Amniotic stem cell (primary cell): Measurements from ENCODE around the gene SH3BP4.
"Not testable (repeated sequence)": the region's sequence is repeated elsewhere in the genome, so short reads cannot be mapped to it uniquely, and the experiment has no call there.

Experiments
- DNase-seq: peaks from one replicate; lab custom pipeline; 2025; lab: John Stamatoyannopoulos, UW

The SH3BP4 gene

DNA sequence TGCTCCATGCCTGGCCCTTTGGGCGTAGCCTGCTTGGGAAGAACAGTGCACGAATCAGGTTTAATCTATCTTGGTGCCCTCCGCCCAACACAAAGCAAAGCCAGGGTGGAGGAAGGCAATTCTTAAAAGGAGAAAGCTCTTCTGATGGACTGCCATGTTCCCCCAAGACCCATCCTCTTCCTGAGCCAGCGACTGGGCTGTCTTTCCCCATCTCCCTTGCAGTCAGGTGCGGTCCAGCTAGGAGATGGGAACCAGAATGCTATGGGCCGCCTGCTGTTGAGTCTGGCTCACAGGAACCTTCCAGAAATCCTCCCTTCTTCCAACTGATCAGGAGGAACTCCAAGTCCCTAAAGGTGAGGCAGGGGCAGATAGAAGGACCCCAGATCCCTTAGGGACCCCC is 105.0 kb downstream of the SH3BP4 start:
- DNase-seq: no peak

DNA sequence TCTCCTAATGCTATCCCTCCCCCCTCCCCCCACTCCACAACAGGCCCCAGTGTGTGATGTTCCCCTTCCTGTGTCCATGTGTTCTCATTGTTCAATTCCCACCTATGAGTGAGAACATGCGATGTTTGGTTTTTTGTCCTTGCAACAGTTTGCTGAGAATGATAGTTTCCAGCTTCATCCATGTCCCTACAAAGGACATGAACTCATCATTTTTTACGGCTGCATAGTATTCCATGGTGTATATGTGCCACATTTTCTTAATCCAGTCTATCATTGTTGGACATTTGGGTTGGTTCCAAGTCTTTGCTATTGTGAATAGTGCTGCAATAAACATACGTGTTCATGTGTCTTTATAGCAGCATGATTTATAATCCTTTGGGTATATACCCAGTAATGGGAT is 105.8 kb downstream of the SH3BP4 start:
- not testable (repeated sequence) for DNase-seq

GRCh38 chr2:235059161-235059560 is 107.3 kb downstream of the SH3BP4 start:
- DNase-seq: no peak

DNA sequence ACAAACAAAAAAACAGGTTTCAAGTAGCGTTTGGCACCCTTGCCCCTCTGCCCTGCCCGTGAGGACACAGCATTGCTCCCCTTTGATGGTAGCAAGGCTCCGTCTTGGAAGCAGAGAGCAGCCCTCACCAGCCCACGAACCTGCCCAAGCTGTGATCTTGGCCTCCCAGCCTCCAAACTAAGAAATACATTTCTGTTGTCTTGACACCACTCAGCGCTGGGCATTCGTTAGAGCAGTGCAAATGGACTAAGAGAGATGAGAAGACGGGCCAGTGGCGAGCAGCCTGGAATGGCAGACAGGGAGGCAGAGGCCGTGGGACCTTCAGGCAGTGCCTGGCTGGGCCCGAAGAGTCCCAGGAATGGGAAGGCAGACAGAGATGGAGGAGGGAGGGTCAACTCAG is 109.8 kb downstream of the SH3BP4 start:
- no peak for DNase-seq

GRCh38 chr2:235063471-235063961 is 111.7 kb downstream of the SH3BP4 start:
- DNase-seq: no peak

DNA sequence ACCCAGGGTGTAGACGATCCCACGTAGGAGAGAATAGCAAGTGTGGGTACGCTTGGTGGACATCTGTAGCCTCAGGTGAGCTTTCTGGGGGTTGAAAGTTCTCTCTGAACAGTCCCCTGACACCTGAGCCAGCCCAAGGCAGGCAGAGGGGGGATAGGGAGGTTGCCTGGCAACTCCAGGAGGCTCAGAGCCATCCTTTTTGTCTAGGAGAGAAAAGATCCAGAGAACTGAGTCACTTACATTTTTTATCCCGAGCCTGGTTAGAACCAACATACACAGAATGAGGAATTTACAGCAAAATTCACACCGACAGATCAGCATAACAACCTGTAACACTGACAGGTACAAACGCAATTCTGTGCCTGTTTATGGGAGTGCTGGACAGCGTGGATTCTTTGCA is 113.2 kb downstream of the SH3BP4 start:
- no peak for DNase-seq

GRCh38 chr2:235066490-235066889 is 114.7 kb downstream of the SH3BP4 start:
- no peak for DNase-seq

DNA sequence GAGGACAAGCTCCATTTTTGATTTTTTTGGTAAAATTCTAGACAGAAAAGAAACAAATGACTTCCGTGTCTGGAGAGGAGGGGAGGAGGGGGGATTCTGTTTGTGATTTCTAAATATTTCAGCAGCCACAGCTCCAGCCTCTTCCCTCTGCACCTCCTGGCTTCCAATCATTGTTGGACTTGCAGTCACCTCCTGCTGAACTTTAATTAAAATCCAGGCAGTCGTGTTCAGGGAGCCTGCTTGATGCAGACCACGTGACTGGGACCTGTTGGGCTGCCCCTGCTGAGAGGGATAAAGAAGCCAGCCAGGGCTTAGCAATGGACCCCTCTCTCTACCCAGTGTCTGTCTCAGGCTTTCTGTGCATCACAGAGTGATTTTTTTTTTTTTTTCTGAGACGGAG is 115.1 kb downstream of the SH3BP4 start:
- DNase-seq: no peak

DNA sequence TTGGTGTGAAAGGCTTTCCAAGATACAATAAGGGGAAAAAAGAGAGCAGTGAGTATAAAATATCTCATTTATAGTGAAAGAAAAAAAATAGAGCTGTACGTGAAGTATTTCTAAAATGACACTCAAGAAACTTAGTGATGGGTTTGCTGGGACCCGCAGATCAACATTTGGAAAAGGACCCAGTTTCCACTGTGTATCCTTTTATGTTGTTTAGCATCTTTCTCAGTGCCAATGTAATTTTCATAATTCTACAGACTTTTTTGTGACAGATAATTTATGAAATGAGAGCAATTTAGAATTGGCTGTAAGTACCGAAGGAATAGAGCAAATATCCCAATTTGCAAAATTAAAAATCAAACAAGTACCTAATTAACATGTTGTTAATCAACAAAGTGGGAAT is 116.9 kb downstream of the SH3BP4 start:
- no peak for DNase-seq

DNA sequence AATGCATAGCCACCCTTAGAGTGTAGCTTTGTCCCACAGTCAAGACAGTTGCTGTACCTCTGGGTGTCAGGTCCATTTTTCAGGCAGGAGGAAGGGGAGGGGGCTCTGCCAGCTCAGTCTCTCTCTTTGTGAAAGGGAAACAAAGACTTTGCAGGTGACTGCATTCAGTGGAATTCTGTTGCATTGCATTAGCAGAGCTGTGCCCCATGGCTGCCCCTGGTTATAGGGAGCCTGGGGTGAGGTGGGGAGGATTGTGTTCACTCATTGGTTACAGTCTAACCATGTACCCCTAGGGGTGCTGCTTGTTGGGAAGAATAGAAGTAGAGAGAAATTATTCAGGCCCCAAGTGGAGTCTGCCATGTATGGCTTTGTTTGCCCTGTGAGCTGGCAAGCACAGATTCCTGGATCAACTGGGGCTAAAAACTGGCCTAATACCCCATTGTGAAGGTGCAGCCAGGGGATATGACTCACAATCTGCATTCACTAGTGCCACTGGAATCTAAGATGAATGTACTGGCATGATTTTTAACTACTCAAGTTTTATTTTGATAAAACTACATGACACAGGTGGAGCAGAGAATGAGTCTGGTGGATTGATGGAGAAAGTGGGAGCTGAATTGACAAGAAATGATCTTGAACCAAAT is 118.4 kb downstream of the SH3BP4 start:
- no peak for DNase-seq

DNA sequence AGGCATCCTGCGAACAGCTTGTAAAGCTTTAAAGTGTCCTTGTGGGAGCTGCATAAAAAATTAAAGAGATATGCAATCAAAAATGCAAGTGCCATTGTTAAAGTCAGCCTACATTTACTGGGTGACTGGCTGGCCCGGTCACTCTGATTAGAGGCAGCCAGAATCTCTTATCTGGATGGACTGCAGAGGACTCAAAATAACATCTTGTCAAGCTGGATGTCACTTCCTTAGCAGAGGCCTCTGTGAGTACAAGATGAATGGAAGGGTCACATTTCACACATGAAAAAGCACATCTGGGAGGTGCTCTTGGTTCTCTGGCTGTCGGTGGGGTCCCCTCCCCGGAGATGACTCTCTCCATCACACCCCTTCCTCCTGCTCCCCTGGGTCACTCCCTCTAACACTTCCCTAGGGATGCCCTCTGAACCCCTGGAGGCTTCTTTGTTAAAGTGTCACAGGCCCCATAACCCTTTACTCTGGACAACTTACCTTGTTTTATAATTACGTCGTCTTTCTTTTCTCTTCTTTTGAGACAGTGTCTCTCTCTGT is 122.1 kb downstream of the SH3BP4 start:
- no peak for DNase-seq

GRCh38 chr2:235077046-235077445 is 125.2 kb downstream of the SH3BP4 start:
- DNase-seq: no peak

DNA sequence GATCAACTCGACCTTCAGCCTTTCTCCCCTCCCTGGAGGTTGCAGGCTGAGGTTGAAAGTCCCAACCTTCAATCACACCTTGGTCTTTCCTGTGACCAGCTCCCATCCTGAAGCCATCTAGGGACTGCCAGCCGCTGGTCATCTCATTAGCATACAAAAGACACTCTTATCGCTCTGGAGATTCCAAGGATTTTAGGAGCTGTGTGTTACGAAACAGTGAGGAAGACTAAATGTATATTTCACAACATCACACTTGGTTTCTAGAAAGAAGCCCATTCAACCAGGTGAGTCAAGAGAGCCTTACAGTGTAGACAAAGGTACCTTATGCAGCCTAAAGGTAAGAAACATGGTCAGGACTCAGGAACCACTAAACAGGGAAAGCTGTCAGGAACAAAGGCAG is 126.4 kb downstream of the SH3BP4 start:
- DNase-seq: no peak

DNA sequence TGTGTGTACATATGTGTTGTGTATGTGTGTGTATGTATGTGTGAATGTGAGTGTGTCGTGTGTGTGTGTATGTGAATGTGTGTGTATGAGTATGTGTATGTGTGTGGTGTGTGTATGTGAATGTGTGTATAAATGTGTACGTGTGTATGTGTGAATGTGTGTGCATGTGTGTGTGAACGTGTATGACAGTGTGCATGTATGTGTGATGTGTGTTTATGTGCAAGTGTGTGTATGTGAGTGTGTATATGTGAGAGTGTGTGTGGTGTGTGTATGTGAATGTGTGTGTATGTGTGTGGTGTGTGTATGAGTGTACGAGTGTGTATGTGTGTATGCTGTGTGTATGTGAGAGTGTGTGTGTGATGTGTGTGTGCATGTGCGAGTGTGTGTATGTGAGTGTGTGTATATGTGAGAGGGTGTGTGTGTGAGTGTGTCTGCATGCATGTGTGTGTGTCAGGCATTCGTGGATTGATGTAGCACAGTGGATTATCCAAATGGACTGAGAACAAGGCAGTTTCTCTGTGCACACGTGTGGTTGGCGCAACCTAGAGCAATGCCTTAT is 127.2 kb downstream of the SH3BP4 start:
- no peak for DNase-seq

- no peak for DNase-seq
These were observed 128.3 kb downstream of the SH3BP4 start for GRCh38 chr2:235080101-235080500.

DNA sequence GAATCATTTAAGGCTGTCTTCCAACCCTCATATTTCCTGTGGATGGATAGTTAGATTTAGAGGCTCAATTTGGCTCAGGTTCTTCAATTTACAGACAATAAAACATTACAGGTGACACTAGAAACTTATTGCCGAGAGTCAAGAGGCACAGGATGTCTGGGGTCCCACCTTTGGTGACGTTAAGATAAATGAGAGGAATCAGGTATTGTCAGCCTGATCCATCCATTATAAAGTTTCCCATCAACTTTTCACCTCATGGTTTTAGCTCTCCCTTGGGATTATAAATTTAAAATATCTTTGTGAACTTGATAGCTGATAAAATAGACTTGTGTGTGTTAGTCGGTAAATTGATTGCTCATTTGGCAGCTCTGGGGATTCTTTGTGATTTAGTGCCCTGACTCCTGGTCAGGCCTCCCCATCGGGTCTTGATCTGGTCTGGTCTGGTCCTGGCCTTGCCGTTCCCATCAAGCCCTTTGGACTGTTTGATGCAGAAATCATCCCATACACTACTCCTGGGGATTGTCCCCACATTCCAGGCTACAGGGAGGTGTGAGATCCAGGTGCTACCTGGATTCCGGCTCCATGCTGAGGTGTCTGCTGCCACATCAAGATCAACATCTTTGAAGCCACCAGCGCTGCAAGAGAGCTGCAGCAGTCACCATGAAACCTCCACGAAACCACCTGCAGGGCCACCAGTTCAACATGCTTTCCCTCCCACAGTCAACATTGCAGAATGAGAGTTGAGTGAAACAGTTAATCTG is 130.9 kb downstream of the SH3BP4 start:
- DNase-seq: no peak

DNA sequence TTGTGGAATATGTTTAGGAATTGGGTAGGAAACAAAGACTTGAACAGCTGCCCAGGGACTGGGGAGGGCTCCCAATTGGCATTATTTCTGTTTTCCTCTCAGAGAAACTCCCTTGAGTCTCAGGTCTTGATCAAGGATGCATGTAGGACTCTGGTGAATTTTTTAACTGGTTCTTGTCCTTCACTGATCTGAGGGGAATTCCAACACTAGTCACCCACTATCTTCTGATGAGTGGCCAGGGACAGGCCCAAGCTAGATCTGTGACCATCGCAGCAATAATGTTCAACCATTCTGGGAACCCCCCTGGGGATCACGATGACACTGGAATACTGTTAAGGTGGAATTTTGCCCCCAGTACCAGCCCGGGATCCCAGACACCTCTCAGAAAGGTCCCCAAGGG is 132.0 kb downstream of the SH3BP4 start:
- no peak for DNase-seq

DNA sequence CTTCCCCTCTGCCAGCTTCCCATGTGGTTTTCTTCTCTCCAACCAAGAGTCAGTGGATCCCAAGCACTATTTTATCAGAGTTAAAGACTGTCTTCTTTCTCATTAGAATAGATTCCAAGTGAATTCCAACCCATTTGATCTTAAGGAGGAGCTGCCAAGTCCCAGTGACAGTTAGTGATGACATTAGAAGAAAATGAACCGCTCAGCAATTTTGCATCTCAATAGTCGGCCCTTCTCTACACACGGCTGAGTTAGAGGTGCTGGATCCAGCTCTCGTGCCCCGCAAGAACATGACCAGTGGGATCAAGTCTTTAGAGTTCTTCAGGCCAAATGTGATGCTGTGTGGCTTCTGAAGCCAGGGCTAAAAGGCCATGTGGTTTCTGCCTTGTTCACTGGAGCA is 132.6 kb downstream of the SH3BP4 start:
- DNase-seq: no peak

DNA sequence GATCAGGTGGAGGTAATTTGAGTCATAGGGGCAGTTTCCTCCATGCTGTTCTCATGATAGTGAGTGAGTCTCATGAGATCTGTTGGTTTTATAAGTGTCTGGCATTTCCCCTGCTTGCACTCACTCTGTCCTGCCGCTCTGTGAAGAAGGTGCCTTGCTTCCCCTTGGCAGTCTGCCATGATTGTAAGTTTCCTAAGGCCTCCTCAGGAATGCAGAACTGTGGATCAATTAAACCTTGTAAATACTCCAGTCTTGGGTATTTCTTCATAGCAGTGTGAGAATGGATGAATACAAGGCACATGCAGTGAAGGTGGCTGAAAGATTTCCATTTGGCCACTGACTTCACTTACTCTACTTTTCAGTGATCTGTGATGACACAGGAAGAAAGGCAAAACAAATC is 133.7 kb downstream of the SH3BP4 start:
- no peak for DNase-seq

- DNase-seq: no peak
These were observed 134.8 kb downstream of the SH3BP4 start for GRCh38 chr2:235086481-235087184.

GRCh38 chr2:235087832-235088495 is 136.1 kb downstream of the SH3BP4 start:
- DNase-seq: no peak

DNA sequence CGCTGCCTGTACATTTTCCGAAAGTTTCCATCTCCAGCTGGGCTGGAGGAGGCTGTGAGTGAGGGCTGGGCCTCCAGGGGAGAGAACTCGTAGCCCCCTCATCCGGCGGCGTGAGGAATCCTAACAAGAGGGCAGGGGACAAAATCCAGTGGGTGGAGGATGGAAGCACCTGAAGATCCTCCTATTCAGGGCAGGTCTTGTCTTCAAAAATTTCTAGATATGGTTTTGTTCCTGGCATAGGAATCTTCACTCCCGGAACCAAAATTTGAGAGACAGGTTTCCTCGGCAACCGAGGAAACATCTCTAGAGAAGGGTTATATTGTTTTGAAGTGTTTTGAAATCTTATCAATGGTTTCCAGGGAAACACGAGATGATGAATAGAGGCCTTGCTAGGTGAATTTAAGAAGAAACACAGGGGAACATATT is 136.7 kb downstream of the SH3BP4 start:
- no peak for DNase-seq
